ENCODE data around the gene TTC7B. TPM values are rescaled to one million over a fixed set of nuclear protein-coding genes. Genes with fewer than 3 reads are reported as not detected.

TTC7B gene
- total RNA-seq, 1 donor from 2014 or later = 46.0 TPM

DNA sequence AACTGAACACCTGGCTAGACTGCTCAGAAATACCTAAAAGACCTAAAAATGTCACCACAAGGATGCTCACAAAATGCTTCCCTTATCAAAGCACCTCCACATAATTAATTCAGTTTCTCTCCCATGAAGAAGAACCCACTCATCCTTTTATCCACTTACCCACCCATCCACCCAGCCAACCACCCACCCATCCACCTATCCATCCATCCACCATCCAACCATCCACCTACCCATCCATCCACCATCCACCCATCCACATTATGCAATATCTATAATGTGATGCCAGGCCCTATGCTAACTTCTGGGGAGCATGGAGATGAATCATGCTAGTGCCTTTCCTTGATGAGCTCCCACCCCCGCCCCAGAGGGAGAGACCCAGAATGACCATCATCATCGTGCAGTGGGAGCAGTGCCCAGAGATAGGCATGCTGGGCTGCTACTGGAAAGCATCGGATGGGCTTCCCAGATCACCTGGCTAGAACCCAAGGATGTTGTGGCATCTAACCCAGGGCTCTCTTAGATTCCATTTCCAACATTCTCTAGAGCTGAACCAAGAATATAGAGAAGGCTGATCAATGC lies 166.6 kb downstream of the TTC7B start:
- no peak overlapping the region for H3K4me3 ChIP-seq (ENCODE audit: low read depth, low read length)
- TF ChIP-seq, protein P1, sequence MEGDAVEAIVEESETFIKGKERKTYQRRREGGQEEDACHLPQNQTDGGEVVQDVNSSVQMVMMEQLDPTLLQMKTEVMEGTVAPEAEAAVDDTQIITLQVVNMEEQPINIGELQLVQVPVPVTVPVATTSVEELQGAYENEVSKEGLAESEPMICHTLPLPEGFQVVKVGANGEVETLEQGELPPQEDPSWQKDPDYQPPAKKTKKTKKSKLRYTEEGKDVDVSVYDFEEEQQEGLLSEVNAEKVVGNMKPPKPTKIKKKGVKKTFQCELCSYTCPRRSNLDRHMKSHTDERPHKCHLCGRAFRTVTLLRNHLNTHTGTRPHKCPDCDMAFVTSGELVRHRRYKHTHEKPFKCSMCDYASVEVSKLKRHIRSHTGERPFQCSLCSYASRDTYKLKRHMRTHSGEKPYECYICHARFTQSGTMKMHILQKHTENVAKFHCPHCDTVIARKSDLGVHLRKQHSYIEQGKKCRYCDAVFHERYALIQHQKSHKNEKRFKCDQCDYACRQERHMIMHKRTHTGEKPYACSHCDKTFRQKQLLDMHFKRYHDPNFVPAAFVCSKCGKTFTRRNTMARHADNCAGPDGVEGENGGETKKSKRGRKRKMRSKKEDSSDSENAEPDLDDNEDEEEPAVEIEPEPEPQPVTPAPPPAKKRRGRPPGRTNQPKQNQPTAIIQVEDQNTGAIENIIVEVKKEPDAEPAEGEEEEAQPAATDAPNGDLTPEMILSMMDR (IDR thresholded peaks at IDR 0.05; ENCODE audit: insufficient read depth, low read length, poor library complexity, severe bottlenecking) = no peak
- DNase-seq (ENCODE audit: low read depth) = no peak
- no peaks in the 10 kb centered on the region for H3K36me3 ChIP-seq (ENCODE audit: control insufficient read depth, insufficient read depth, low read length)
- no peaks in the 10 kb centered on the region for H3K27me3 ChIP-seq (ENCODE audit: control insufficient read depth, insufficient read depth, low read length)

DNA sequence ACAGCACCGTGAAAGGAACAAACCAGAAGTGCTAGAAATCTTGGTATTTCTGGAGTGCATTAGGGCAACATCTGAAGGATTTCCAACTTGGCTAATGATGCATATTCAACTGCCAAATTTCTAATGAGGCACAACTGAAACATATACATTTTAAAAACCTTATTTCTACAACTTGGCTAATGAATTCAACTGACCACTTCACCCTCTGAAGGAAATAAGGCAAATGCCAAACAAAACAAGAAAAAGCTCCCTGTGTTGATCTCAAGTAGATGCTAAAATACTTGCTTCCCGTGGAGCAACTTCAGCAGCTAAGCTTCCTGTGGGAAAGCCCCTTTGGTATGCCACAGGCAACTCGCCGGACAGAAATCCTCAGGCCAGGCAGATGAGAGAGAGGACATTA lies 167.1 kb downstream of the TTC7B start:
- no peak overlapping the region for H3K4me3 ChIP-seq (ENCODE audit: low read depth, low read length)
- H3K36me3 ChIP-seq (ENCODE audit: control insufficient read depth, insufficient read depth, low read length) = no peaks in the 10 kb centered on the region
- DNase-seq (ENCODE audit: low read depth) = no peak
- TF ChIP-seq, protein P1 (IDR thresholded peaks at IDR 0.05; ENCODE audit: insufficient read depth, low read length, poor library complexity, severe bottlenecking) = no peak
- H3K27me3 ChIP-seq (ENCODE audit: control insufficient read depth, insufficient read depth, low read length) = no peaks in the 10 kb centered on the region

DNA sequence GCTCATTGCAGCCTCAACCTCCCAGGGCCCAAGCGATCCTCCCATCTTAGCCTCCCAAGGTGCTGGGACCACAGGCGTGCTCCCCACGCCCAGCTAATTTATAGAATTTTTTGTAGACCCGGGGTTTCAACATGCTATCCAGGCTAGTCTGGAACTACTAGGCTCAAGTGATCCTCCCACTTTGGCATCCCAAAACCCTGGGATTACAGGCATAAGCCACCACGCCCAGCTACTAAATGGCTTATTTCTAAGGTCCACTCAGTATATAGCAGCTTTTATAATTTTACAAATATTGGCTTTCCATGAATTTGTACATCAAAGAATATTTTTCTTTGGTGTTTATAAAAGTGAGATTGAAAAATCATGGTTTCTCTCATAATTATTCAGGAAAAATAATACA lies 167.8 kb downstream of the TTC7B start:
- no peak overlapping the region for H3K4me3 ChIP-seq (ENCODE audit: low read depth, low read length)
- H3K27me3 ChIP-seq (ENCODE audit: control insufficient read depth, insufficient read depth, low read length) = no peaks in the 10 kb centered on the region
- no peak for DNase-seq (ENCODE audit: low read depth)
- no peaks in the 10 kb centered on the region for H3K36me3 ChIP-seq (ENCODE audit: control insufficient read depth, insufficient read depth, low read length)
- TF ChIP-seq, protein P1 (IDR thresholded peaks at IDR 0.05; ENCODE audit: insufficient read depth, low read length, poor library complexity, severe bottlenecking) = no peak

DNA sequence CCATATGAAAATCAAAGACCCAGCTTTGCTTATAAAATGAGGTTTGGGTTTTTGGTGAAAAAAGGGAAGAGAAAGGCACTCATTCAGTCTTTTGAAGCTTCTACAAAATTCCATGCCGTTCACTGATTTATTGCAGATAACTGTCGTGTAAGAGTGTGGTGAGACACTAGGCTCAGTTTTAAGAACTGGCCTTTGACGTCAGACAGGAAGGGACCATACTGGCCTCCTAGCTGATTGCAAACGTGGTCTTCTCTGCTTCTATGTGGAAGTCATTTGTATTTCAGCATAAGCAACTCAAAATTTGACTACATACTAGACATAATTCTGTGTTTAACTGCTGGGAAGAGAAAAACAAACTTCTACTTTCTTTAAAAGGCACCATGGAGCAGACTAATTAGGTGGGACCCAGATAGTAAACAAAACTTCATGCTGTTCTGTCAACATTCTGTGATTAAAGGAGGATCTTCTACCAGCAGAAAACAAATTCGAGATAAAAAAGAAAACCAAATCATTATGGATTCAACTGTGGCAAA lies 168.7 kb downstream of the TTC7B start:
- TF ChIP-seq, protein P1 (IDR thresholded peaks at IDR 0.05; ENCODE audit: insufficient read depth, low read length, poor library complexity, severe bottlenecking) = no peak
- no peak overlapping the region for H3K4me3 ChIP-seq (ENCODE audit: low read depth, low read length)
- H3K27me3 ChIP-seq (ENCODE audit: control insufficient read depth, insufficient read depth, low read length) = no peaks in the 10 kb centered on the region
- DNase-seq (ENCODE audit: low read depth) = no peak
- no peaks in the 10 kb centered on the region for H3K36me3 ChIP-seq (ENCODE audit: control insufficient read depth, insufficient read depth, low read length)

DNA sequence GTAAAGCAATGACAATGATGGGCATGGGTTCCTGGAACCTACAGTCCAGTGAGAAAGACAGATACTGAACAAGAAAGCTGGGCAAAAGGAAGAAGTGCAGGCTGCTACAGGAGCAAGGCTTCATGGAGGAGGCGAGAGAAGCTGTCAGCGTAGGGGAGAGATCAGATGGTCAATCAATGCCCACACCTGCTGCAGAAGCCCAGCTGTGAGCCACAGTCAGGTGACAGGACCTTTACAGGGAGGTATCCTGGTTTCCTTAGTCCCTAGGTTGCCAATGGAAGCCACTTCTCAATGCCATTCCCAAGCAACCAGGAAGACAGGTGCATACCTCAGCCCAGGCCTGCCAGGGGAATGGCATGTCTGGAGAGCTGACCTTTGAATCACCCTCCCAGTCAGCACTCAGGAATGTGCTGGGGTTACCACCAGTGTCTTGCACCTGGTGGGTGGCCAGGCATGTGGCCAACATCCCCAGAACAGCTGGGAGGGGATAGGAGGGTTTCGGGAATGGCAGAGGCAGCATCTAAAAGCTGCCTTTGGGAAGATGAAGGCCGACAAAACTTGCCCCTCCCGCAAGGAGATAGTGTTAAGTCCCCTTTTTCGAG lies 170.3 kb downstream of the TTC7B start:
- peak; percentile 92 for DNase-seq (ENCODE audit: low read depth)
- no peak overlapping the region for H3K4me3 ChIP-seq (ENCODE audit: low read depth, low read length)
- TF ChIP-seq, protein P1 (IDR thresholded peaks at IDR 0.05; ENCODE audit: insufficient read depth, low read length, poor library complexity, severe bottlenecking) = no peak
- H3K36me3 ChIP-seq (ENCODE audit: control insufficient read depth, insufficient read depth, low read length) = no peaks in the 10 kb centered on the region
- H3K27me3 ChIP-seq (ENCODE audit: control insufficient read depth, insufficient read depth, low read length) = no peaks in the 10 kb centered on the region
